DND-41 (cell line): ENCODE data around the gene TMEFF1.

Source experiments
- ATAC-seq: fragments of 200-7000 bp; cut with Tn5 transposase; 3 replicates; pipeline ENCODE4 v1.9.1; 2021; ENCODE audit warnings: low read depth; ENCODE audit not compliant: insufficient read depth
- DNase-seq: peaks from one replicate; pipeline ENCODE4 v3.0.0-alpha.2; 2020
- H2AFZ ChIP-seq: 2 replicates; pipeline ENCODE4 v1.6.0; 2012; ENCODE audit warnings: low read depth, low read length
- H3K27ac ChIP-seq: 2 replicates; pipeline ENCODE4 v1.5.1; 2012; ENCODE audit warnings: low read length, inconsistent platforms
- H3K27me3 ChIP-seq: fragments of 200-600 bp; sonication (generic); 2 replicates; pipeline ENCODE4 v1.6.0; 2012; ENCODE audit warnings: low read length, mild to moderate bottlenecking, inconsistent platforms; ENCODE audit not compliant: insufficient read depth, poor library complexity
- H3K36me3 ChIP-seq: 2 replicates; pipeline ENCODE4 v1.5.1; 2012; ENCODE audit warnings: low read length, inconsistent platforms; ENCODE audit not compliant: insufficient read depth
- H3K4me1 ChIP-seq: 2 replicates; pipeline ENCODE4 v1.5.1; 2012; ENCODE audit warnings: mild to moderate bottlenecking, low read length; ENCODE audit not compliant: insufficient read depth
- H3K4me2 ChIP-seq: 2 replicates; pipeline ENCODE4 v1.6.0; 2012; ENCODE audit warnings: mild to moderate bottlenecking, moderate library complexity, low read length, inconsistent platforms; ENCODE audit not compliant: insufficient read depth
- H3K4me3 ChIP-seq, 2 experiments: fragments of 200-600 bp in 1 of 2; shearing (Covaris generic) in 1 of 2; 2 replicates each; pipeline ENCODE4 v1.5.1; 2012 to 2016; ENCODE audit warnings: inconsistent platforms in 2 of 2, low read length in 2 of 2, mild to moderate bottlenecking in 2 of 2, low read depth in 1 of 2, moderate library complexity in 1 of 2
- H3K79me2 ChIP-seq: 2 replicates; pipeline ENCODE4 v1.6.0; 2012; ENCODE audit warnings: low read length, inconsistent platforms; ENCODE audit not compliant: insufficient read depth
- H3K9ac ChIP-seq: 2 replicates; pipeline ENCODE4 v1.6.0; 2012; ENCODE audit warnings: low read depth, mild to moderate bottlenecking, inconsistent platforms, low read length, moderate library complexity
- H3K9me3 ChIP-seq: 2 replicates; pipeline ENCODE4 v1.5.1; 2012; ENCODE audit warnings: low read length, moderate library complexity, mild to moderate bottlenecking, inconsistent platforms; ENCODE audit not compliant: insufficient read depth, severe bottlenecking
- H4K20me1 ChIP-seq: 2 replicates; pipeline ENCODE4 v1.6.0; 2012; ENCODE audit warnings: low read length; ENCODE audit not compliant: insufficient read depth
- EZH2 ChIP-seq: IDR thresholded peaks from 3 replicates; pipeline ENCODE4 v1.6.1; 2012; ENCODE audit warnings: borderline replicate concordance, low read depth, mild to moderate bottlenecking, moderate library complexity, low read length, inconsistent platforms; ENCODE audit not compliant: severe bottlenecking
- TF ChIP-seq, protein P1 (sequence below): IDR thresholded peaks from 2 replicates; pipeline ENCODE4 v1.5.1; 2012; ENCODE audit warnings: borderline replicate concordance, low read length, moderate library complexity, mild to moderate bottlenecking; ENCODE audit not compliant: poor library complexity, severe bottlenecking; ENCODE audit errors: extremely low read depth

The TMEFF1 gene

DNA sequence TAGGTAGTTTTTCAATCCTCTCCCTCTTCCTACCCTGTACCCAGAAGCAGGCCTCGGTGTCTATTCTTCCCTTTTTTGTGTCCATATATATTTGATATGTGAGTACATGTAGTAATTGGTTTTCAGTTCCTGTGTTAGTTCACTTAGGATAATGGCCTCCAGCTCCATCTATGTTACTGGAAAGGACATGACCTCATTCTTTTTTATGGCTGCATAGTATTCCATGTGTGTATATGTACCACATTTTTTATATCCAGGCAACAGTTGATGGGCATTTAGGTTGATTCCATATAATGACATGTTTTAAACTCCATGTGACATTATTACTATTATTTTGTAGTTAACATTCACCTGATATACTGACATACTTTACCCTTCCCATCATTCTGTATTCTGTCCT lies 154.0 kb downstream of the TMEFF1 start:
- TF ChIP-seq, protein P1, sequence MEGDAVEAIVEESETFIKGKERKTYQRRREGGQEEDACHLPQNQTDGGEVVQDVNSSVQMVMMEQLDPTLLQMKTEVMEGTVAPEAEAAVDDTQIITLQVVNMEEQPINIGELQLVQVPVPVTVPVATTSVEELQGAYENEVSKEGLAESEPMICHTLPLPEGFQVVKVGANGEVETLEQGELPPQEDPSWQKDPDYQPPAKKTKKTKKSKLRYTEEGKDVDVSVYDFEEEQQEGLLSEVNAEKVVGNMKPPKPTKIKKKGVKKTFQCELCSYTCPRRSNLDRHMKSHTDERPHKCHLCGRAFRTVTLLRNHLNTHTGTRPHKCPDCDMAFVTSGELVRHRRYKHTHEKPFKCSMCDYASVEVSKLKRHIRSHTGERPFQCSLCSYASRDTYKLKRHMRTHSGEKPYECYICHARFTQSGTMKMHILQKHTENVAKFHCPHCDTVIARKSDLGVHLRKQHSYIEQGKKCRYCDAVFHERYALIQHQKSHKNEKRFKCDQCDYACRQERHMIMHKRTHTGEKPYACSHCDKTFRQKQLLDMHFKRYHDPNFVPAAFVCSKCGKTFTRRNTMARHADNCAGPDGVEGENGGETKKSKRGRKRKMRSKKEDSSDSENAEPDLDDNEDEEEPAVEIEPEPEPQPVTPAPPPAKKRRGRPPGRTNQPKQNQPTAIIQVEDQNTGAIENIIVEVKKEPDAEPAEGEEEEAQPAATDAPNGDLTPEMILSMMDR = no peak
- no peak for TF ChIP-seq EZH2
- DNase-seq (no peak), ATAC-seq (no peak)
- H3K9ac ChIP-seq = no peak overlapping the region
- no peak overlapping the region for H3K4me2 ChIP-seq
- no peaks in the 10 kb centered on the region for H3K9me3 ChIP-seq
- H3K4me1 ChIP-seq = no peaks in the 10 kb centered on the region
- H3K27me3 ChIP-seq = no peaks in the 10 kb centered on the region
- H3K4me3 ChIP-seq = no peak overlapping the region
- no peaks in the 10 kb centered on the region for H3K36me3 ChIP-seq
- H3K79me2 ChIP-seq = no peaks in the 10 kb centered on the region
- H4K20me1 ChIP-seq = no peaks in the 10 kb centered on the region
- no peak overlapping the region for H2AFZ ChIP-seq
- H3K27ac ChIP-seq = no peak overlapping the region
